GM11168 (cell line): Measurements from ENCODE around the gene HRH2.
"Not testable (repeated sequence)": the region's sequence is repeated elsewhere in the genome, so short reads cannot be mapped to it uniquely, and the experiment has no call there.

Experiments
- in situ Hi-C: fragments of 300-500 bp; cut with MboI; formaldehyde crosslinking; loops from one replicate; pipeline ENCODE4 v1.12.0; 2022; ENCODE audit warnings: low sequenced_read_pairs; ENCODE audit not compliant: unreplicated experiment

HRH2 gene

DNA sequence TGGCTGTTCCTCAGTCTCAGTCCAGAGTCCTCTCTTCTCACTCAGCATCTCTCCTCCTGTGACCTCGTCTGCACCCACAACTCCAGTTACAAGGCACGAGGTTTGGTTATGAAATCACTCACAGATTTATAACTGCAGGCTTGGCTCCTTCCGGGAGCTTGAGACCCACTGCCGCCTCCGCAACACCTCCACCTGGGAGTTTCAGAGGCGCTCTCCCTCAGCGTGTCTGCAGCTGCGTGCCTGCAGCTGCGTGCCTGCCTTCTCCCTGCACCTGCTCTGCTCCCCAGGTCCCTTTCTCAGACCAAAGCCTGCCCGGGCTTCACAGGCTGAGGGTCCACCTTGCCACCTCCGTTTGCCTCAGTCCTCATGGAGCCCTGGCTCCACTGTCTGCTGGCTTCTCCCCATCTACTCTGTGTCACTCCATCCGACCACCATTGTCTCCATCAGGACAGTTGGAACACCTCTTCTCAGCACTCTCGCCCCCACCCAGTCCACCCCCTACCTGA is 51.5 kb downstream of the HRH2 start:
- in situ Hi-C loops = loop anchor here (10.0 kb wide), 1 partner anchor 175 kb away; no protein-coding TSS in a partner anchor

DNA sequence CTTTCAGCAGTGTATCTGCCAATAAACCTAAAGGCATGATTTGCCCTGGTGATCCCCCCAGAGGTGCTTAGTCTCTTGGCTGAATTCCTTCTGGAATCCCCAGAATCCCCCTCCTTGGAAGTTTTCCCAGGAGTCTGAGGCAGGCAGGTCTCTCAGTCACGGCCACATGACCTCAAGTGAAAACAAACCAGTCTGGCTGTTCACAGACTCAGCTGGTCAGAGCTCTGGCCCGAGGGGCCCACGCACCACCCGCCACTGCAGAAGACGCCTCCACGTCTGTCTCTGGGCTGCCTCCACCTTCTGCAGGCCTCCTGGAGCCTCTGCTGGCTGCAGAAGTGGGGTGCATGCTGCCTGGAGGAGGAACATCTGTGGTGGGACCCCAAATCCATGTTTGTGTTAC is 52.5 kb downstream of the HRH2 start:
- in situ Hi-C loops = no loop called here

DNA sequence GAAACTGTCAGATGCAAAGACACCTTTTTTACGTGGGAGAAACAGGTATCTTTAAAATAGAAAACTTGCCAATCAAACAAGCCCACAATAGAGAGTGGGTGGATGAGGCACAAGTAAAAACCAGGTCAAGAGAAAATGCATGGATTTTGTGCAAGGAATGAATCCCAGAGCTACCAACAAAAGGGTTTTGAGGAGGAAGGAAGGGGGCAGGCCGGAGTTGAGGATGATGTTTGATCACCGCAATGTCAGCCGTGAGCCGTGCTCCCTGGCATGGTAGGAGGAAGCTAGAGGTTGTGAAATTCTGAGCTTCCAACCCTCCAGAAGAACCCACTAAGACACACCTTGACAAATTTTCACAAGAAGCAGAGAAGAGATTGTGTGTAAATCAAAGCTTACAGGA is 53.2 kb downstream of the HRH2 start:
- in situ Hi-C loops = no loop called here

GRCh38 chr5:175711472-175712312 is 53.8 kb downstream of the HRH2 start:
- in situ Hi-C loops = no loop called here

- in situ Hi-C loops = no loop called here
Observed at GRCh38 chr5:175712313-175712680, 54.4 kb downstream of the HRH2 start.

GRCh38 chr5:175712681-175713085 is 54.8 kb downstream of the HRH2 start:
- in situ Hi-C loops = no loop called here

GRCh38 chr5:175713930-175714329 is 56.1 kb downstream of the HRH2 start:
- in situ Hi-C loops = no loop called here

DNA sequence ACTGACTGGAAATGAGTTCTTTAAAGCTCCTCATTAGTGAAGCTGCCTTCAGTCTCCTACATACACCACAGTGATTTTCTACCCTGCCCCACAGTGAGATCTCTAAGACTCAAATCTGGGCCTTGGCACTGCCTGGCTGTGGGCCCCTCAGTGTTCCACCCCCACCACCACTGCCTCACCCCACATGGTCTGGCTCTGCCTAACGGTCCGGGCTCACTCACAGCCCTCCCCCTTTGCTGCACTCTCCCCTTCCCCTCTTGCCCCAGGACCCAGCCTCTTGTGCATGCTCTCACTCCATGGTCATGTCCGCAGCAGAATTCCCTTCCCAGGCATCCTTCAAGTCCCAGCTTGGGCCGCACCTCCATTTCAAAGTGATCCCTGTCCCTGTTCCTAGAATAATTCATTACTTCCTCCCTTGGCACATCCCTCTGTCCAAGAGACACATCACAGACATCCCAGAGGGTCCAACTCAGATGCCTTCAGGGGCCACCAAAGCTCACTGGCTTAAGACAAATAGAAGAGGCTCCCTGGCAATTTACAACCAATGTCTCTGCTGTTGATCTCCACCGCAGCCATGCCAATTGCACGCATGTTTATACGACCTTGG is 56.7 kb downstream of the HRH2 start:
- in situ Hi-C loops = no loop called here

DNA sequence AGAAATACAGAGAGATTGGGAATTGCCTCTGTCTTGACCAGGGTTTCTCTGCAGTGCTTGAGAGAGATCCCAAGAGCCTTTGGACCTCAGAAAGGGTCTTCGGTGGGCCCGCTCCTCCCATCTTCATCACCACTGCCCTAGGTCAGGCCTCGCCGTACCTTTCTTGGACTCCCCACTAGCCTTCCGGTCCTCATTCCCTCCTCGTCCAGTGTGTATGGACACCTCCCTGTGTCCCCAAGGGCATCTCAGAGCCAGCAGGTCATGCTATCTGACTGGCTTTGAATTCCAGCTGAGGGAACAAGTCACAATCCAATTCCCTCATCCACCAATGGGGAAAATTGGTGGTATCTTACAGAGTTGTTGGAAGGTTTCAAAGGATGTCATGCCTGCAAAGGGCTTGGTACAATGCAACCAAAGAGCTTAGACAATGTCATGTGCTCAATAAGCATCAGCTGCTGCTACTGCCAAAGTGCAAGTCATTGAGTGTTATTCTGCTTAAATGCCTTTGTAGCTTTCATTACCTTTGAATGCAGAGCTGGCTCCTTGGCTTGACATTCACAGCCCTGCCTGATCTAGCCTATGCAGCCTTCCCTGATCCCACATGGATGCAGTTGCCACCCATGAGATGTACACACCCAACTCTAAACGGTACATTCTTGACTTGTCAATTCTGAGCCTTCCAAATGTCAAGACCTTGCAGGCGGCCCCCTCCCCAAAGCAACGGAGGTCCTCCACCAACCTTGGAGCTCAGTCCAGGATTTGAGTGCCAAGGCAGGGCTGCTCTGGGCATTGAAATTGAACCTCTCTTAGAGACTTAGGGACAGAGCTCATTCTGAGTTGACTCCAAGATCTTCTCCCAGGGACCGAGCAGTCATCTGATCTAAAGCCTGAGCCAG is 58.0 kb downstream of the HRH2 start:
- in situ Hi-C loops = no loop called here

- in situ Hi-C loops = no loop called here
Observed at GRCh38 chr5:175717837-175718236, 60.0 kb downstream of the HRH2 start.

- in situ Hi-C loops = no loop called here
Observed at GRCh38 chr5:175718401-175719108, 60.7 kb downstream of the HRH2 start.

DNA sequence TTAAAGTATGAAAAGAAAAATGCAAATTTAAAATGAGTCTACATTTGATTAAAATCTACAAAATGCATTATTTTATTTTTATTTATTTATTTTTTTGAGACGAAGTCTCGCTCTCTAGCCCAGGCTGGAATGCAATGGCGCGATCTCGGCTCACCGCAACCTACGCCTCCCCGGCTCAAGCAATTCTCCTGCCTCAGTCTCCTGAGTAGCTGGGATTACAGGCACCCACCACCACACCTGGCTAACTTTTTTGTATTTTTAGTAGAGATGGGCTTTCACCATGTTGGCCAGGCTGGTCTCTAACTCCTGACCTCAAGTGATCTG is 61.2 kb downstream of the HRH2 start:
- in situ Hi-C loops = not testable (repeated sequence)

GRCh38 chr5:175724314-175725275 is 66.7 kb downstream of the HRH2 start:
- in situ Hi-C loops = no loop called here

- in situ Hi-C loops = no loop called here
Observed at GRCh38 chr5:175728316-175728715, 70.4 kb downstream of the HRH2 start.

DNA sequence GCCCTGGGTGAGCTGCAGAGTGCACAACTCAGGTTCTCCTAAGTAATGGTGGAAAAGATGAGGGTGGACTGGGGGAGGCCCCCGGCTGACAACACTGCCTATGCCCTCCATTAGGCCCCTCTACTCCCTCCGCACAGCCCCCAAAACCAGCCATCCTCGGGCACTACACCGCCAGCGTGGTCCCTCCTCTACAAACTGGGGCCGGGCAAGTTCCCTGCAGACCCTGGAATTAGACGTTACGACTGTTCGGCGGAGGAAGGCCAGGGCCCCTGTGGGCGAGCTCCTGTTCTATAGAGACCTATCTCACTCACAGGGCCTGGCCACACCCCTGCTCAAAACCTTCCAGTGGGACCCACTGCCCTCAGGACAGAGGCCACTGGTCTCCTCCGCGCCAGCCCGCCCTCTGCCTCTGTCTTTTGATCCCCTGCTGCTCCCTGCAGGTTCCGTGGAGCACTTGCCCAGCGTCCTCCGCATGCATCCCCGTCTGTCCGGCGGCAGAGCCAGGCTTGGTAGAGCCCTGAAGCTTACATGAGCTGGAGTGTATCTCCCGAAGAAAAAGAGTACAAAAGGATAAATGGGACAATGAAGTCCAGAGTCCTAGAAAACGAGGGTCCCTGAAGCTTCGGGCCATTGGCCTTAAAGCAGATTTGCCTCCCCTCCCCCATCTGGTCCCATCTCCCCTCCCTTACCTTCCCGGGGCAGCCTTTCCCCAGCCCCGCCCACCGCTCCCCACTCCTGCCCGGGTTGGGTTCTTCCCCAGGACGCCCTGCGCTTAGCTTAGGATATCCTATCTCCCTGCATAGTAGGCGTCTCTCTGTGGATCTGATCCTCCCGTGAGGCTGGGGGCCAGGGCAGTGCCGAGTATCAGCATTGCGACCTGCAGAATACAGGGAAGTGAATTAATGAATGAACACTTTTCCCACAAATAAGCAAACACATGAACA is 71.3 kb downstream of the HRH2 start:
- in situ Hi-C loops = no loop called here

- in situ Hi-C loops = no loop called here
Observed at GRCh38 chr5:175729829-175730277, 72.0 kb downstream of the HRH2 start.

- in situ Hi-C loops = no loop called here
Observed at GRCh38 chr5:175731172-175731571, 73.3 kb downstream of the HRH2 start.
